AG09309 (cell line): Measurements from ENCODE around the gene PAX5.

Experiments used
- DNase-seq: peaks from one replicate; pipeline ENCODE4 v3.0.0-alpha.2; 2010; ENCODE audit warnings: low read depth
- H3K4me3 ChIP-seq: 2 replicates; pipeline ENCODE4 v1.5.1; 2011; ENCODE audit warnings: mild to moderate bottlenecking, low read depth, low read length, moderate library complexity; ENCODE audit not compliant: control insufficient read depth
- TF ChIP-seq, protein P1 (sequence below): IDR thresholded peaks from 2 replicates; pipeline ENCODE4 v1.5.1; 2011; ENCODE audit warnings: mild to moderate bottlenecking, low read depth, low read length, inconsistent platforms; ENCODE audit not compliant: insufficient read depth, control insufficient read depth; ENCODE audit errors: missing control alignments

The PAX5 gene

GRCh38 chr9:37011530-37011929 is 22.5 kb downstream of the PAX5 start:
- TF ChIP-seq, protein P1, sequence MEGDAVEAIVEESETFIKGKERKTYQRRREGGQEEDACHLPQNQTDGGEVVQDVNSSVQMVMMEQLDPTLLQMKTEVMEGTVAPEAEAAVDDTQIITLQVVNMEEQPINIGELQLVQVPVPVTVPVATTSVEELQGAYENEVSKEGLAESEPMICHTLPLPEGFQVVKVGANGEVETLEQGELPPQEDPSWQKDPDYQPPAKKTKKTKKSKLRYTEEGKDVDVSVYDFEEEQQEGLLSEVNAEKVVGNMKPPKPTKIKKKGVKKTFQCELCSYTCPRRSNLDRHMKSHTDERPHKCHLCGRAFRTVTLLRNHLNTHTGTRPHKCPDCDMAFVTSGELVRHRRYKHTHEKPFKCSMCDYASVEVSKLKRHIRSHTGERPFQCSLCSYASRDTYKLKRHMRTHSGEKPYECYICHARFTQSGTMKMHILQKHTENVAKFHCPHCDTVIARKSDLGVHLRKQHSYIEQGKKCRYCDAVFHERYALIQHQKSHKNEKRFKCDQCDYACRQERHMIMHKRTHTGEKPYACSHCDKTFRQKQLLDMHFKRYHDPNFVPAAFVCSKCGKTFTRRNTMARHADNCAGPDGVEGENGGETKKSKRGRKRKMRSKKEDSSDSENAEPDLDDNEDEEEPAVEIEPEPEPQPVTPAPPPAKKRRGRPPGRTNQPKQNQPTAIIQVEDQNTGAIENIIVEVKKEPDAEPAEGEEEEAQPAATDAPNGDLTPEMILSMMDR = no peak
- no peak for DNase-seq
- H3K4me3 ChIP-seq = no peak overlapping the region

DNA sequence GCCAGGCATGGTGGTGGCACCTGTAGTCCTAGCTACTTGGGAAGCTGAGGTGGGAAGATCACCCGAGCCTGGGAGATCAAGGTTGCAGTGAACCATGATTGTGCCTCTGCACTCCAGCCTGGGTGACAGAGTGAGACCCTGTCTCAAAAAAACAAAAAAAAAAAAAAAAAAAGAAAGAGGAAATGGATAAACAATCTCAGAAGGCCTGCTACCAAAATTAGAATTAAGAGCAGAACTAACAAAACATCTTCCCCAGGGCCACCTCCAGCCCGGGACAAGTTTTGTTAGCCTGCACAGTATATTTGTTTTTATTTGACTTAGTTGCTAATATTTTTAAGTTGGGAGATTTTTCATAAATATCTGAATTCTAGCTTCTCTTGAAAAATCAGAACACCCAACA is 23.1 kb downstream of the PAX5 start:
- DNase-seq = no peak
- H3K4me3 ChIP-seq = no peak overlapping the region
- TF ChIP-seq, protein P1 = no peak

DNA sequence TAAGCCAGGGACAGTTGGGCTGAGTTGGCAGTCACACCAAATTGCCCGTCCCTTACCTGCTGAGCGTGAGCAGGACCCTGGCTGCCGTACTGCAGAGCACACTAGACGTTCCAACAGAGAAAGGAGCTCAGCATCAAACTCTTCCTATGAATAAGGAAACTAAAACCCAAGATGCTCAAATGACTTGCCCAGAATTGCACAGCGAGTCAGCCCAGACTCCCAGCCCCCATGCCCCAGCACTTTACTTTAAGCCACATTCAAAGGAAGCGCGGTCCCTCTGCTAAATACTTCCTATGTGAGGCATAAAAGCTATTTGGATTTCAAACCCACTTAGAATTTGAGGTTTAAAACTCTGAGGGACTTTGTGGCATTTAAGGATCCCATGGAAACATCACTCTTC is 23.9 kb downstream of the PAX5 start:
- DNase-seq = no peak
- TF ChIP-seq, protein P1 = no peak
- no peak overlapping the region for H3K4me3 ChIP-seq

- TF ChIP-seq, protein P1 = no peak
- H3K4me3 ChIP-seq = no peak overlapping the region
- no peak for DNase-seq
Measured at GRCh38 chr9:37007295-37007694, 26.8 kb downstream of the PAX5 start.

DNA sequence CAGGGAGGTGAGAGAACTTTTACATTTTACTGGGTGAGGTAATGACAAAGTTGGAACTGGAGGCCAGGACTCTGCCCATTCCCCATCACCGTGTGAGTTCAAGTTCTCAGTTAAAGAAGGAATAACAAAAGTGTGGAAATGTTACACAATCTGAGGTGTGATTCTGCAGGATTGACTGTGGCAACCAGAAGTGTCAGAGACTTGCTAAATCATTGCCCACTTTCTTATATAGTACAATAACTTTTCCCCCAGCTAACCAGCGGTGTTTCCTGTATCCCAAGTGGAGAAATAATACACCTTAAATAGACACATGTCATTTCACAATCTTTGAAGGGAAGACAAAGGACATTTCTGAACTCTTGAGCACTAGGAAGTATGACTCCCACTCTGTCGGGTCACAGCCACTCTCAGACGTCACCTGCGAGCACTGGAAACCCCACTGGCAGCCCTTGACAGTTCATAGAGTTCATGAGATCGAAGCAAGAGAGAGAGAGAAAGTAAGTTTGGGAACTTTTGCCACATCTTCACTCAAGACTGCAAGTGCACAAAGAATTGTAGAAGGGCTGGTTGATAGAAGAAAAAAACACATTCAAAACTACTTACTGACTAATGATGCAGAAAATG is 28.4 kb downstream of the PAX5 start:
- no peak for DNase-seq
- no peak overlapping the region for H3K4me3 ChIP-seq
- TF ChIP-seq, protein P1 = no peak

DNA sequence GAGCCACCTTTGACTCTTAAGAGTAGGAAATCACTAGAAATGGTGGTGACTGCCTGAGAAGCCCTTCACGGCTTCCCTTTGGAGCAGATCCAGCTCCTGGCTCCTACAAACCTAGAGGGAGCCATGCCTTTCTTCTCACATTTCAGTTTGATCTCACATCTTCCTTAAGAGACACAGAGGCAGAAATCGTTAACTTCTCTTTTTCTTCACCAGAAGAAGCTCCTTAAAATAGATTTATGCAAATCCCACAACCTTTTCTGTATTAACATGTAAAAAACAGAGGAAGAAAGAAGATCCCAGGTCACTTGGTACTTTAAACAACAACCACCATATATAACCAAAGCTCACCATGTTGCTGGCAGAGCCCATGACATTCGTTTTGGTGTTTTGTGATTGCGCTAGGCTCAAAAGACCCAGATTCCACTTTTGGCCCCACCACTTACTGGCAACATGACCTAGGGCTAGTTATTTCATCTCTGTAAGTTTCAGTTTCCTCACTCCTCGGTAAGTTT is 29.6 kb downstream of the PAX5 start:
- TF ChIP-seq, protein P1 = no peak
- no peak for DNase-seq
- H3K4me3 ChIP-seq = no peak overlapping the region
